ENCODE results near the gene ST8SIA6.

ST8SIA6 gene

DNA sequence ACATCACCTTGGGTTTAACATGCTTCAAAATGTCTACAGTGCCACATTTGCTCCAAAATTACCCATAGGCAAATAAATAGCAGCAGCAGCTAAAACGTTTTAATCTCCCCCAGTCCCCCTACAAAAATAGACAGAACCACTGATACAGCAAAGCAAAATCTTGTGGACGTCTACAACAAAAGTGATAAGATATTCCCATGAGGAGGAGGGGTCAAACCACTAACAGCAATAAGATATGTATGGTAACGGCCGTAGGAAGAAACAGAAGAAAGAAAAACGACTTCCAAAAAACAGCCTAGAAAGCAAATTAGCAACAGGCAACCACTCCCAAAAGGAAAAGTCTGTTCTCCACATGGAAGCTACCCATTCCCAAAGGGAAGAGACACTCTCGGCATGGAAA lies 34.5 kb upstream of the ST8SIA6 start:
- no peak for DNase-seq (ENCODE audit: low read depth)
- TF ChIP-seq, protein P1, sequence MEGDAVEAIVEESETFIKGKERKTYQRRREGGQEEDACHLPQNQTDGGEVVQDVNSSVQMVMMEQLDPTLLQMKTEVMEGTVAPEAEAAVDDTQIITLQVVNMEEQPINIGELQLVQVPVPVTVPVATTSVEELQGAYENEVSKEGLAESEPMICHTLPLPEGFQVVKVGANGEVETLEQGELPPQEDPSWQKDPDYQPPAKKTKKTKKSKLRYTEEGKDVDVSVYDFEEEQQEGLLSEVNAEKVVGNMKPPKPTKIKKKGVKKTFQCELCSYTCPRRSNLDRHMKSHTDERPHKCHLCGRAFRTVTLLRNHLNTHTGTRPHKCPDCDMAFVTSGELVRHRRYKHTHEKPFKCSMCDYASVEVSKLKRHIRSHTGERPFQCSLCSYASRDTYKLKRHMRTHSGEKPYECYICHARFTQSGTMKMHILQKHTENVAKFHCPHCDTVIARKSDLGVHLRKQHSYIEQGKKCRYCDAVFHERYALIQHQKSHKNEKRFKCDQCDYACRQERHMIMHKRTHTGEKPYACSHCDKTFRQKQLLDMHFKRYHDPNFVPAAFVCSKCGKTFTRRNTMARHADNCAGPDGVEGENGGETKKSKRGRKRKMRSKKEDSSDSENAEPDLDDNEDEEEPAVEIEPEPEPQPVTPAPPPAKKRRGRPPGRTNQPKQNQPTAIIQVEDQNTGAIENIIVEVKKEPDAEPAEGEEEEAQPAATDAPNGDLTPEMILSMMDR (IDR thresholded peaks at IDR 0.05; ENCODE audit: control insufficient read depth, extremely low read depth, insufficient read depth), result no peak

DNA sequence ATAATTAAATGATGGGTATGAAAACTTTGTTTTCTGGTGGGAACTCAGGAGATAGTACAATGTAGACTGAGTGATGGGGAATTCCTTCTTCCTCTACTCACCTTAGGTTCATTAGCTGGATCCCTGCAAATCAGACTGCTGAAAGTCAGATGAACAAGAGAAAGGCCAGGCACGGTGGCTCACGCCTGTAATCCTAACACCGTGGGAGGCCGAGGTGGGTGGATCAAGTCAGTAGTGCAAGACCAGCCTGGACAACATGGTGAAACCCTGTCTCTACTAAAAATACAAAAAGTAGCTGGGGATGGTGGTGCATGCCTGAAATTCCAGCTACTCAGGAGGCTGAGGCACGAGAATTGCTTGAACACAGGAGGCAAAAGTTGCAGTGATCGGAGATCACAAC lies 28.7 kb upstream of the ST8SIA6 start:
- no peak overlapping the region for H3K4me3 ChIP-seq (ENCODE audit: low read depth, low read length)
- TF ChIP-seq, protein P1 (IDR thresholded peaks at IDR 0.05; ENCODE audit: control insufficient read depth, extremely low read depth, insufficient read depth), result no peak
- DNase-seq (ENCODE audit: low read depth), result no peak

More for the DNA sequence above, 34.5 kb upstream of the ST8SIA6 start:
- no peak overlapping the region for H3K4me3 ChIP-seq (ENCODE audit: low read depth, low read length)

DNA sequence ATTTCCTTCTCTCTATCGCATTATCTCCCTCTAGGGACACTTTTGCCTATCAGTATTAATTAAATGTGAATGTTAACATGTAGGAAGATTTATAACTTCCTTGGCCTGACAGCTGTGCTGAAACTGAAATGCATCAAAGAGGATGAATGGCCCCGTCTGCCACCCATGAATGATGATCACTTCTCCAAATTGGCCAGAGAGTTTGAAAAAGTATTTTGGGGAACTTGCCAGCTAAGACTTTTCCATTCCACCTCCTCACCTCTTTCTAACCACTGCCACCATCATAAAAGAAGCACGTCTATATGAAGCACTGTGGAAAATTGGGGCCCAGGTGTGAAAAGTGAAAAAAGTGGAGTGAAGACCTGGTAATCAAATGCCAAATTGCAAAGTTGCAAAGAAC lies 25.4 kb upstream of the ST8SIA6 start:
- no peak for DNase-seq (ENCODE audit: low read depth)
- H3K4me3 ChIP-seq (ENCODE audit: low read depth, low read length), result no peak overlapping the region
- TF ChIP-seq, protein P1 (IDR thresholded peaks at IDR 0.05; ENCODE audit: control insufficient read depth, extremely low read depth, insufficient read depth), result no peak

DNA sequence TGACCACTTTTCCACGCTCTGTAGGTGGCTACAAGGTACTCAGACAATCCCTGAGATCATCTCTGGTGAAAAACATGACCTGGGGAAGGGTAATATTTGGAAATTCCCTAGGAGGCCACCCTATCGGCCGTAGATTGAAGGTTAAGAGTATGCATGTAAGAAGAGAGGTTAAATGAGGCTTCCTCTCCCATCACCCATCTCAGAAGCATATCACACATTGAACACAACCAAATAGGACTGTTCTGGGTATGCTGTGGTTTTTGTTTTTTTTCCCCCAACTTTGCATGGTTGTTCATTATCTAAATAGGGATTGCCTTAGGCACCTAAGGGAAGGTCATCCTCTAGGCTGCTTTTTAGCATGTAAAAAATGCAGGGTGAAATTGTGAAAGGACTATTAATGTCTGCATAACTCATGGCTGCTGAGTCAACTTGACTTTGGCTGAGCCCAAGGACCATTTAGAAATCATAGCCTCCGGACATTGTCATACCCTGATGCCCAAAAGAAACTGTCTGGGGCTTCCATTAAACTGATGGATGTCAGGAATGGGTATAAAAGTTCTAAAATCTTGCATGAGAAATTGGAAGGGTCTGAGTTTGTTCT lies 24.7 kb upstream of the ST8SIA6 start:
- no peak overlapping the region for H3K4me3 ChIP-seq (ENCODE audit: low read depth, low read length)
- no peak for DNase-seq (ENCODE audit: low read depth)
- TF ChIP-seq, protein P1 (IDR thresholded peaks at IDR 0.05; ENCODE audit: control insufficient read depth, extremely low read depth, insufficient read depth), result no peak

DNA sequence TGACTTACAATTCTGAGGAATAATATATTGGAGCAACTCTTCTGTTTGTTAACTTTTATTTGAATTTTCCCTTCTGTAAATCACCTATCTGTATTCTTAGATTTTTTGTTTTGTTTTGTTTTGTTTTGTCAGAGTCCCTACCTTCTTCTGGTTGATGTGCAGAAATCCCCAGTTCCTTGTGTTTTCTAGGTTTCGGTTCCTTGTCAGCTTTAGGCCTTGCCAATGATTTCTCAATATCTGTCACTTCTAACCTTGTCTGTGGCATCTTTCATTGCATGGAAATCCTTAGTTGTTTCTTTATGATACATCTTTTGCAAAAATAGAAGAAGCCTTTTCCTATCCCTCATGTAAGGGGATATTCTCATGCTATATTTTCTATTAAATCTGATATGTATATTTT lies 21.7 kb upstream of the ST8SIA6 start:
- TF ChIP-seq, protein P1 (IDR thresholded peaks at IDR 0.05; ENCODE audit: control insufficient read depth, extremely low read depth, insufficient read depth), result no peak

DNA sequence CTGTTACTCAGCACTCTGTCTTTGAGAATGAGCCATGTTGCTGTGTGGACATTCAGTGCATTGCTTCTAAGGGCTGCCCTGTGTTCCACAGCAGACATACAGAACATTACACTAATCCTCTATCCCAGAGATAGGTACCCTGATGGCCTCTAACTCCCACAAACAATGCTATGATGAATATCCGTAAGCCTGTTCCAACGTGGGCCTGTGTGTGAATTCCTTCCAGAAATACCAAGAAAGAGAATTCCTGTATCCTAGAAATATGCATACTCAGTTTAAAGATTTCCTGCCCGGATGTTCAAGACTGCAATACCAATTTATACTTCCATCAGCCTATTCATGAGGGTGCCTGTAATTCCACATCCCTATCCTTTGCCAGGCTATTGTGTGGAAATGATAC lies 21.3 kb upstream of the ST8SIA6 start:
- no peak for DNase-seq (ENCODE audit: low read depth)
- H3K4me3 ChIP-seq (ENCODE audit: low read depth, low read length), result no peak overlapping the region
- TF ChIP-seq, protein P1 (IDR thresholded peaks at IDR 0.05; ENCODE audit: control insufficient read depth, extremely low read depth, insufficient read depth), result no peak

More for the DNA sequence above, 21.7 kb upstream of the ST8SIA6 start:
- no peak overlapping the region for H3K4me3 ChIP-seq (ENCODE audit: low read depth, low read length)
- no peak for DNase-seq (ENCODE audit: low read depth)

All from LNCaP clone FGC (cell line).